Neural cell (in vitro differentiated cells): Measurements from ENCODE around the gene ZNF287.

Experiments
- CTCF ChIP-seq: fragments of 450-650 bp; IDR thresholded peaks from 2 replicates; pipeline ENCODE4 v1.5.1; 2014; ENCODE audit warnings: antibody characterized with exemption, mild to moderate bottlenecking, moderate library complexity; ENCODE audit not compliant: poor library complexity, severe bottlenecking
- EP300 ChIP-seq: fragments of 450-650 bp; conservative IDR thresholded peaks from 2 replicates; pipeline ENCODE4 v1.6.1; 2014; ENCODE audit warnings: antibody characterized with exemption, mild to moderate bottlenecking, moderate library complexity; ENCODE audit not compliant: poor library complexity, severe bottlenecking
- EZH2 ChIP-seq: fragments of 200-600, 300-800 bp; shearing (Covaris generic), sonication (generic); IDR thresholded peaks from 2 replicates; pipeline ENCODE4 v1.6.1; 2014; ENCODE audit warnings: antibody characterized with exemption, low read length, borderline replicate concordance, mild to moderate bottlenecking; ENCODE audit not compliant: insufficient read depth, poor library complexity, severe bottlenecking
- RAD21 ChIP-seq: fragments of 450-650 bp; conservative IDR thresholded peaks from 2 replicates; pipeline ENCODE4 v1.6.1; 2014; ENCODE audit warnings: antibody characterized with exemption, mild to moderate bottlenecking, moderate library complexity
- REST ChIP-seq: IDR thresholded peaks from 2 replicates; pipeline ENCODE4 v1.6.1; 2012; ENCODE audit warnings: borderline replicate concordance
- SMC3 ChIP-seq: fragments of 450-650 bp; conservative IDR thresholded peaks from 2 replicates; pipeline ENCODE4 v1.6.1; 2014; ENCODE audit warnings: antibody characterized with exemption, mild to moderate bottlenecking, moderate library complexity; ENCODE audit not compliant: poor library complexity

DNA sequence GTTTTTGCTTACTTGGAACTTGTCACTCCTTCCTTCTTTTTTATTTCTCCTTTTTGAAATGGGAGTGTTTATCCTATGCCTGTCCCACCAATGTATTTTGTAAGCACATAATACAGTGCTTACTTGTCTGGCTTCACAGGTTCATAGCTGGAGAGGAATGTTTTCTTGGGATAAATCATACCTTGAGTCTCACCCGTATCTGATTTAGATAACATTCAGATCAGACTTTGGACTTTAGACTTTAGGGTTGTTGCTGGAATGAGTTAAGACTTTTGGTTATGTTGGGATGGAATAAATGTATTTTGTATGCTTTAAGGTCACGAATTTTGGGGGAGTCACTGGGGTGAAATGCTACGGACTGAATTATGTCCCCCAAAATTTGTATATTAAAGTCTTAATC, 64.0 kb downstream of the ZNF287 start:
- no peak for TF ChIP-seq REST
- no peak for TF ChIP-seq EZH2
- TF ChIP-seq CTCF, result no peak
- no peak for TF ChIP-seq EP300
- no peak for TF ChIP-seq RAD21
- no peak for TF ChIP-seq SMC3
